ENCODE results near the gene ZNF470. TPM values are rescaled to one million over a fixed set of nuclear protein-coding genes. Genes with fewer than 3 reads are reported as not detected.

The ZNF470 gene
- total and polyA plus RNA-seq, 2 donors (not counting 1 experiment from before 2014, with no cell fraction given) = 1.9 to 6.9 TPM

DNA sequence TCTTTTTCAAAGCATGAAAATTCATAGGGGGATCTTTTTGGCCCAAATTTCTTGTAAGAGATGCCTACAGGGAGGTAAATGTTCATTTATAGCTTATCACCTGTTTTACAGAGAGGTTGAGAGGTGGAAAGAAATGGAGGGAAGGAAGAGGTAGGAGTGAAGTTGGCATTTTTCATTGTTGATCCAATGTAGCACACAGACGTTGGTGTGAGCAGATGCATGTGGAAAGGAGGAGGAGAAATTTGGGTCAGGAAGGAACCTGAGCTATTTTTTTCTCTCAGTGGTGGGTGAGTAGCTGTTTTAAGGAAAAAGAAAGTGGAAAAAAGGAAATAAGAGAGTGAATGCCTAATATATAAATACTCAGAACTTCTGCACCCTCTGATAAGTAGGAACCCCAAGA, 65.8 kb downstream of the ZNF470 start:
- Histone ChIP-seq H3K36me3 (replicated peaks in 1 of 2; ENCODE audit: control extremely low read depth in 1 of 2, control insufficient read depth in 1 of 2, extremely low read depth in 1 of 2, insufficient read depth in 2 of 2, low read length in 1 of 2) (no peaks in the 10 kb centered on the region), H3K9me3 (ENCODE audit: control extremely low read depth in 1 of 3, control insufficient read depth in 2 of 3, insufficient read depth in 1 of 3, low read length in 2 of 3) (peaks cover 0 to 62% (median 47%) of the 10 kb centered on the region in 3 donors), H3K4me3 (ENCODE audit: control extremely low read depth in 1 of 5, extremely low read depth in 1 of 5, insufficient read depth in 1 of 5, low read depth in 2 of 5, low read length in 4 of 5) (no peak overlapping the region), H3K4me2 (replicated peaks; ENCODE audit: low read depth, low read length, poor library complexity, severe bottlenecking) (no peak overlapping the region), H4K20me1 (ENCODE audit: control insufficient read depth, insufficient read depth, low read length, poor library complexity, severe bottlenecking) (no peaks in the 10 kb centered on the region), H3K79me2 (ENCODE audit: control insufficient read depth, insufficient read depth, low read length) (no peaks in the 10 kb centered on the region), H2AFZ (ENCODE audit: insufficient read depth, low read depth, low read length, poor library complexity, severe bottlenecking) (no peak overlapping the region), H3K27ac (ENCODE audit: low read length in 2 of 2) (no peak overlapping the region), H3K9ac (ENCODE audit: low read length) (no peak overlapping the region), H3K27me3 (replicated peaks in 1 of 4; ENCODE audit: control extremely low read depth in 1 of 4, control insufficient read depth in 3 of 4, insufficient read depth in 4 of 4, low read length in 3 of 4) (no peaks in the 10 kb centered on the region), H3K4me1 (ENCODE audit: control insufficient read depth in 2 of 2, insufficient read depth in 2 of 2, low read length in 2 of 2) (no peaks in the 10 kb centered on the region)
- no peaks in the 10 kb centered on the region for H3K4me1 Mint-ChIP-seq
- ChIA-PET CTCF (no interaction called here), POLR2A (no interaction called here)
- TF ChIP-seq EZH2 (IDR thresholded peaks at IDR 0.05; ENCODE audit: borderline replicate concordance, insufficient read depth, low read depth, low read length, poor library complexity, severe bottlenecking) (no peak), CTCF (IDR thresholded peaks at IDR 0.05) (no peak)
- H3K27me3 Mint-ChIP-seq = no peaks in the 10 kb centered on the region
- 50% methylated on average over 1 of the region's 1 CpG for whole genome bisulfite sequencing (ENCODE audit: insufficient coverage)
- peaks cover 24% of the 10 kb centered on the region for H3K9me3 Mint-ChIP-seq (ENCODE audit: insufficient read depth)
- no peak overlapping the region for H3K27ac Mint-ChIP-seq
- no peak for ATAC-seq (ENCODE audit: low read depth)
- H3K4me3 Mint-ChIP-seq = no peak overlapping the region
- intact Hi-C loops (cut with micrococcal nuclease) = no loop called here
- DNase-seq = no peak

- POLR2A ChIA-PET = no interaction called here
- peak; percentile 37 for DNase-seq
- Histone ChIP-seq H3K9me3 (ENCODE audit: control extremely low read depth in 1 of 3, control insufficient read depth in 2 of 3, insufficient read depth in 1 of 3, low read length in 2 of 3) (peaks cover 2 to 45% (median 30%) of the 10 kb centered on the region in 3 donors), H3K27ac (ENCODE audit: low read length in 2 of 2) (no peak overlapping the region), H4K20me1 (ENCODE audit: control insufficient read depth, insufficient read depth, low read length, poor library complexity, severe bottlenecking) (no peaks in the 10 kb centered on the region), H3K36me3 (replicated peaks in 1 of 2; ENCODE audit: control extremely low read depth in 1 of 2, control insufficient read depth in 1 of 2, extremely low read depth in 1 of 2, insufficient read depth in 2 of 2, low read length in 1 of 2) (no peaks in the 10 kb centered on the region), H3K4me3 (ENCODE audit: control extremely low read depth in 1 of 5, extremely low read depth in 1 of 5, insufficient read depth in 1 of 5, low read depth in 2 of 5, low read length in 4 of 5) (no peak overlapping the region), H3K4me1 (ENCODE audit: control insufficient read depth in 2 of 2, insufficient read depth in 2 of 2, low read length in 2 of 2) (no peaks in the 10 kb centered on the region), H3K79me2 (ENCODE audit: control insufficient read depth, insufficient read depth, low read length) (no peaks in the 10 kb centered on the region), H3K27me3 (replicated peaks in 1 of 4; ENCODE audit: control extremely low read depth in 1 of 4, control insufficient read depth in 3 of 4, insufficient read depth in 4 of 4, low read length in 3 of 4) (peaks cover 0 to 5% (median 0%) of the 10 kb centered on the region in 4 experiments), H3K4me2 (replicated peaks; ENCODE audit: low read depth, low read length, poor library complexity, severe bottlenecking) (no peak overlapping the region), H3K9ac (ENCODE audit: low read length) (no peak overlapping the region), H2AFZ (ENCODE audit: insufficient read depth, low read depth, low read length, poor library complexity, severe bottlenecking) (no peak overlapping the region)
- Mint-ChIP-seq H3K4me1 (no peaks in the 10 kb centered on the region), H3K4me3 (no peak overlapping the region), H3K27me3 (peaks cover 8% of the 10 kb centered on the region), H3K27ac (no peak overlapping the region), H3K9me3 (ENCODE audit: insufficient read depth) (peaks cover 16% of the 10 kb centered on the region)
- intact Hi-C loops (cut with micrococcal nuclease) = no loop called here
- WGBS (ENCODE audit: insufficient coverage) = 26% methylated on average over 21 of the region's 21 CpGs
- ATAC-seq (ENCODE audit: low read depth) = no peak
- TF ChIP-seq CTCF (IDR thresholded peaks at IDR 0.05) (no peak), EZH2 (IDR thresholded peaks at IDR 0.05; ENCODE audit: borderline replicate concordance, insufficient read depth, low read depth, low read length, poor library complexity, severe bottlenecking) (no peak)
- CTCF ChIA-PET = no interaction called here
Observed at GRCh38 chr19:56637976-56638555, 70.8 kb downstream of the ZNF470 start.

Other genes starting within 250 kb of the ZNF470 start
- gene ZNF582, start 173.9 kb upstream of the ZNF470 start, total RNA-seq = 10.0 and 10.1 TPM in 2 replicates
- gene ZNF582, start 173.9 kb upstream of the ZNF470 start, polyA plus RNA-seq = 3.8 and 4.8 TPM in 2 replicates
- 11.1 and 11.7 TPM in 2 replicates for gene ZNF583, start 163.1 kb upstream of the ZNF470 start, total RNA-seq
- gene ZNF583, start 163.1 kb upstream of the ZNF470 start, polyA plus RNA-seq = 1.4 and 1.5 TPM in 2 replicates
- gene ZNF667, start 90.1 kb upstream of the ZNF470 start, total RNA-seq = 4.4 and 6.5 TPM in 2 replicates
- gene ZNF667, start 90.1 kb upstream of the ZNF470 start, polyA plus RNA-seq = 2.8 and 6.0 TPM in 2 replicates
- gene ZNF471, start 59.6 kb upstream of the ZNF470 start, total RNA-seq = 4.7 and 5.9 TPM in 2 replicates
- gene ZNF471, start 59.6 kb upstream of the ZNF470 start, polyA plus RNA-seq = 0.91 and 1.6 TPM in 2 replicates
- 11.6 and 13.1 TPM in 2 replicates for gene ZFP28, start 28.5 kb upstream of the ZNF470 start, total RNA-seq
- 2.5 and 4.6 TPM in 2 replicates for gene ZFP28, start 28.5 kb upstream of the ZNF470 start, polyA plus RNA-seq
- gene ZNF71, start 27.8 kb downstream of the ZNF470 start, total RNA-seq = 9.0 and 9.3 TPM in 2 replicates
- 4.8 and 6.4 TPM in 2 replicates for gene ZNF71, start 27.8 kb downstream of the ZNF470 start, polyA plus RNA-seq
- gene SMIM17, start 75.7 kb downstream of the ZNF470 start, total RNA-seq = not detected in 2 replicates
- gene SMIM17, start 75.7 kb downstream of the ZNF470 start, polyA plus RNA-seq = not detected in 2 replicates
- 7.0 and 10.1 TPM in 2 replicates for gene ZNF835, start 104.3 kb downstream of the ZNF470 start, total RNA-seq
- gene ZNF835, start 104.3 kb downstream of the ZNF470 start, polyA plus RNA-seq = 2.1 and 4.3 TPM in 2 replicates